ENCODE measurements around the gene SLC38A11.
A peak's percentile ranks its signal among the peaks of the same experiment; 100 is the strongest.

SLC38A11 gene

GRCh38 chr2:164875334-164876205, 79.8 kb downstream of the SLC38A11 start:
- H3K4me3 ChIP-seq (ENCODE audit: low read length), result no peak overlapping the region
- DNase-seq (ENCODE audit: low read depth), result no peak
- TF ChIP-seq CTCF (conservative IDR thresholded peaks at IDR 0.05; ENCODE audit: low read length), result no peak

GRCh38 chr2:164873210-164873908, 82.0 kb downstream of the SLC38A11 start:
- no peak for TF ChIP-seq CTCF (conservative IDR thresholded peaks at IDR 0.05; ENCODE audit: low read length)
- no peak for DNase-seq (ENCODE audit: low read depth)
- H3K4me3 ChIP-seq (ENCODE audit: low read length), result no peak overlapping the region

- no peak overlapping the region for H3K4me3 ChIP-seq (ENCODE audit: low read length)
- DNase-seq (ENCODE audit: low read depth), result no peak
- no peak for TF ChIP-seq CTCF (conservative IDR thresholded peaks at IDR 0.05; ENCODE audit: low read length)
Measured at GRCh38 chr2:164871404-164871803, 83.9 kb downstream of the SLC38A11 start.

DNA sequence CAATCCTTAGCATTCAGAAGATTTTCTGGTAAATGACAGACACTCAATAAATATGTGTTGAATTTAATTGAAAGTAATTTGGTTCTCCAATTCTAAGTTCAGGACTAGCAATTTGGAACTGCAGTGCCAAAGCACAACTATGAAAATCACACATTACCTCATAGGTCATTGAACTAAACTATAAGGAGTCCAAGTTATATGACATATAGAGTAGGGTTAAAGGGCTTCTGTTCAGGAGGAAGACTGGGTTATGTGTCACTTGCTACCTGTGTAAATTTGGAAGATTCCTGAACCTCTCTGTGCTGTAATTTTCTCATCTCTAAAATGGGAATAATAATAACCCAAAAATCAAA, 85.9 kb downstream of the SLC38A11 start:
- TF ChIP-seq CTCF (conservative IDR thresholded peaks at IDR 0.05; ENCODE audit: low read length), result no peak
- H3K4me3 ChIP-seq (ENCODE audit: low read length), result no peak overlapping the region
- DNase-seq (ENCODE audit: low read depth), result no peak

DNA sequence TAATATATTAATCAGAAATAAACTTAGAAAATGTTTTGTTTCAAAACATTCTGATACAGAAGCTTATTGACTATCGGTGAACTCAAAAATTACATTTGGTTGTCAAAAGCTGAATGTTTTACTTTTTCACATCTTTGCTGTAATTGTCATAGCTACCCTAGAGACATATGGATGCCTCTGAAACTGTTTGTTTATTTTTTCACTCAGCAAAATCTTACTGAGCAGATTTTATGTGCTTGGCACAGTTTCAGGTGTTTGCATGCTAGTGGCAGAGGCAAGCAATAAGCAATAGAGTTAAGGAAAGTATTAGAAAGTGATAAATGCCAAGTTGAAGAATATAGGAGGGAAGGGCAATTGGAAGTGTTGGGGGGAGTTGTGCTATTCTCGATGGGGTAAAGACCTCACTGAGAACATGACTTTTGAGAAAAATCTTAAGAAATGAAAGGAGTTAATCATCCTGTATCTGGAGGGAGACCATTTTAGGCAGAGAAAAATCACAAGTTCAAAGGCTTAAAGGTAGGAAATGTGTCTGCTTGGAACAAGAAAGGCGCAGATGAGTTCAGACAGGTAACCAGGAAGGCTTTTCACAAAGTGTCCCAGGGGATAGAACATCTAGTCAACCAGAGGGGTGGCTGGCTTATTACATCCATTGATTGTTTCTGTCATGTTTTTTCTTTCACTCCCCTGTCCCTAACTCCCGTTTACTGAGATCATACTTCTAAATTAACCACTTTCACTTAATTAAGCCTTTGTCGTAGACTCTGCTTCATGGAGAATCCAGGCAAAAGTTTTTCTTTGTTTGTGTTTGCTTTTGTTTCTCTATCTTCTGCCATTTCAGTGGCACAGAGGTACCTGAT, 86.5 kb downstream of the SLC38A11 start:
- DNase-seq (ENCODE audit: low read depth), result peak; percentile 14

More for the DNA sequence above, 86.5 kb downstream of the SLC38A11 start:
- H3K4me3 ChIP-seq (ENCODE audit: low read length), result no peak overlapping the region
- TF ChIP-seq CTCF (conservative IDR thresholded peaks at IDR 0.05; ENCODE audit: low read length), result no peak

Measured in AG10803 (cell line).